A549 treated with RU486 at 1 μM for 4 hours (cell line): Measurements from ENCODE around the gene DCLK1. TPM values are rescaled to one million over a fixed set of nuclear protein-coding genes. Genes with fewer than 3 reads are reported as not detected.

Experiments
- total RNA-seq: library from RNA; stranded (reverse); fragments of 200-300 nt; extraction: Qiagen RNA extraction; gene quantifications from 5 replicates; pipeline ENCODE4 v1.2.3, GENCODE V29; 2022; ENCODE audit warnings: low read depth

DCLK1 gene
- 0.59 to 1.1 TPM (median 1.0 TPM) in 5 replicates for total RNA-seq

DNA sequence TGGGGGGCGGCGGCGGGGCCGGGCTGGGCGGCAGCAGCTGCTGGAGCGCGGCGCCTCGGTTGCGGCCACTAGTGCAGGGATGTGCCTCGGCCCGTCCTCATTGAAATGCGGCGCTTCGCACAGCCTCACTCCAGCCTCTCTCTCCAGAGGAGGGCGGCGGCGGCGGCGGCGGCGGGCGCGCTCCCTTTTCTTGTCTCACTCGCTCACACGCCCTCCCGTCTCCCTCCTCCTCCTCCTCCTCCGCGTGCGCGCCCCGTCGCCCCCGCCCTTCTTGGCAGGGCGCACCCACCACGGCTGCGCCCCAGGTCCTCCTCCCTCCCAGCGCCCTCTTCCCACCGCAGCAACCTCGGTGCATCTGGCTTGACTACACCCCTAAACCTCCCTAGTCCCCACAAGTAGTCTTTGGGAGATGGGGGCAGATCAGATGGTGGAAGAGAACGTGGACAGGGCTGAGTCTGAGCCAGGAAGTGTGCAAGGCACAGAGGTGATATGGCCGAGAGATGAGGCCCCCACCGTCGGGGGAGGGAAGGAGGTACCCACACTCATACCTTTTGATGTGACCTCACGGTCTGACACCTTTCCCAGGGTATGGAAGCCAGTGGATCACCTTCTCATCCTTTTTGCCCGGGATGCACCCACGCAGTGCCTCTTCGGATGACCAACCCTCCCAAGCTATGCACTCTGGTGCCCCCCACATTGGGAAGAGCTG lies at the start of gene DCLK1:
DCLK1 (minus strand) TSS at position 161 of the 709 bp plus-strand sequence.

Other genes with a start within 250 kb of the DCLK1 start
- not detected in 5 replicates for gene SOHLH2, start 83.2 kb upstream of the DCLK1 start, total RNA-seq
- 0.29 to 0.57 TPM (median 0.38 TPM) in 4 of 5 replicates, not detected in the other for gene CCDC169, start 166.4 kb upstream of the DCLK1 start, total RNA-seq
- gene SPART, start 215.0 kb upstream of the DCLK1 start, total RNA-seq = 24.9 to 36.1 TPM (median 26.6 TPM) in 5 replicates